GM13977 (cell line): ENCODE data around the gene RAB23.

Experiments used
- DNase-seq: peaks from one replicate; pipeline ENCODE4 v3.0.0; 2012; ENCODE audit warnings: low spot score
- CTCF ChIP-seq: IDR thresholded peaks from 2 replicates; pipeline ENCODE4 v1.5.1; 2012; ENCODE audit warnings: mild to moderate bottlenecking, control low read depth; ENCODE audit not compliant: insufficient read depth; ENCODE audit errors: extremely low read depth, missing control alignments
- in situ Hi-C: fragments of 300-500 bp; cut with MboI; formaldehyde crosslinking; loops from one replicate; pipeline ENCODE4 v1.12.0; 2022; ENCODE audit warnings: low sequenced_read_pairs, low pct_unique_long_range_greater_than_20kb, mixed read lengths, inconsistent platforms; ENCODE audit not compliant: unreplicated experiment

The RAB23 gene

GRCh38 chr6:57262488-57262887, 40.4 kb upstream of the RAB23 start:
- no peak for TF ChIP-seq CTCF
- DNase-seq: no peak
- in situ Hi-C loops: no loop called here

- no peak for DNase-seq
- no peak for TF ChIP-seq CTCF
- in situ Hi-C loops: no loop called here
Observed at GRCh38 chr6:57261926-57262325, 39.8 kb upstream of the RAB23 start.

GRCh38 chr6:57259064-57259463, 37.0 kb upstream of the RAB23 start:
- no peak for TF ChIP-seq CTCF
- in situ Hi-C loops: no loop called here
- no peak for DNase-seq

- in situ Hi-C loops: no loop called here
- no peak for DNase-seq
- TF ChIP-seq CTCF: no peak
Observed at GRCh38 chr6:57257911-57258541, 35.9 kb upstream of the RAB23 start.

GRCh38 chr6:57256541-57256940, 34.4 kb upstream of the RAB23 start:
- TF ChIP-seq CTCF: no peak
- DNase-seq: no peak
- in situ Hi-C loops: no loop called here

- DNase-seq: no peak
- TF ChIP-seq CTCF: no peak
- in situ Hi-C loops: no loop called here
Observed at GRCh38 chr6:57255451-57256169, 33.5 kb upstream of the RAB23 start.
